AML-193 (cell line): ENCODE measurements around the gene LRRC61.
A peak's percentile ranks its signal among the peaks of the same experiment; 100 is the strongest.
"Not testable (repeated sequence)": the region's sequence is repeated elsewhere in the genome, so short reads cannot be mapped to it uniquely, and the experiment has no call there.

Experiments
- DNase-seq, 2 experiments: peaks; one replicate each; lab custom pipeline; 2025; lab: John Stamatoyannopoulos, UW

LRRC61 gene

DNA sequence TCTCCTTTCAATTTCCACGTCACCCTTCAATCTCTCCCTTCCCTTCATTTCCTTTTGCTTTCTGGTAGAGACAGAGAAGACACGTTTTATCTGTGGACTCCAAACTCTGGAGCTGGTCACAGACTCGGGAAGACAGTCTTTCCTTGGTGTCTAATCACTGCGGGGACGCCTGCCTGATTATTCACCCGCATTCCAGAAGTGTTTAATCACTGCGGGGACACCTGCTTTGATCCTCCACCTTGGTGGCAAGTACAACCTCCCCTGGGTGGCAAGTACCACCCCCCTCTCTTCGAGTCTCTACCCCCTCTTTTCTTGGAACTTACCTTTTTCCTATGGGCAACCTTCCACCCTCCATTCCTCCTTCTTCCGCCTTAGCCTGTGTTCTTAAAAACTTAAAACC lies 15.3 kb upstream of the LRRC61 start:
- DNase-seq = no peak

DNA sequence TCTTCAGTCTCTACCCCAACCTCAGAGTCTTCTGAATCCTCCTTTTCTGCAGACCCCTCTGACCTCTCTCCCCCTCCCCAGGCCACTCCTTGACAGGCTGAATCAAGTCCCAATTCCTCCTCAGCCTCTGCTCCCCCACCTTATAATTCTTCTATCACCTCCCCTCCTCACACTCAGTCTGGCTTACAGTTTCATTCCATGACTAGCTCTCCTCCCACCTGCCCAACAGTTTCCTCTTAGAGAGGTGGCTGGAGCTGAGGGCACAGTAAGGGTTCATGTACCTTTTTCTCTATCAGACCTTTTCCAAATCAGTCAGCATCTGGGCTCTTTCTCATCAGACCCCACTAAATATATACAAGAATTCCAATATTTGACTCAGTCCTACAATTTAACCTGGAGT lies 14.6 kb upstream of the LRRC61 start:
- no peak for DNase-seq

DNA sequence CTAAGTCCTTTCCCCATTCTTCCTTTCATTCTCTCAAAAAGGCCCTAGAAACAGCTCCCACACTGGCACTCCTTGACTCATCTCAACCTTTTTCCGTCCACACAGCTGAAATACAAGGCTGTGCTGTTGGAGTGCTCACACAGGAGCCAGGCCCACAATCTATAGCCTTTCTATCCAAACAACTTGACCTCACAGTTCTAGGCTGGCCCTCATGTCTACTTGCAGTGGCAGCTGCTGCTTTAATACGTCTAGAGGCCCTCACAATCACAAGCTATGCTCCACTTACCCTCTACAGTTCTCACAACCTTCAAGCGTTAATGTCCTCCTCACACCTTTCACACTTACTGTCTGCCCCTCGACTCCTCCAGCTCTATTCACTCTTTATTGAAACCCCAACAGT lies 12.0 kb upstream of the LRRC61 start:
- no peak for DNase-seq

DNA sequence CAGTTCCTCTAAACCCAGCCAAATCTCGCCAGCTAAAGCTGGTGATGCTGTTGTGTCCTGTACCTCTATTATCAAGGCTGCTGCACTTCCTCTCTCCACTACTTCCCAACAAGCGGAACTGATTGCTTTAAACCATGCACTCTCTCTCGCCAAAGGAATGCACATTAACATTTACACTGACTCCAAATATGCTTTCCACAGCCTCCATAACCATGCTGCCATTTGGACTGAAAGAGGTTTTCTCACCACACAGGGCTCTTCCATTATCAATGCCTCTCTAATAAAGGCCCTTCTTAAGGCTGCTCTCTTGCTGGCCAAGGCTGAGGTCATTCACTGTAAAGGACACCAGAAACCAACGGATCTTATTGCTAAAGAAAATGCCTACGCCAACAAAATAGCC lies 11.4 kb upstream of the LRRC61 start:
- no peak for DNase-seq

DNA sequence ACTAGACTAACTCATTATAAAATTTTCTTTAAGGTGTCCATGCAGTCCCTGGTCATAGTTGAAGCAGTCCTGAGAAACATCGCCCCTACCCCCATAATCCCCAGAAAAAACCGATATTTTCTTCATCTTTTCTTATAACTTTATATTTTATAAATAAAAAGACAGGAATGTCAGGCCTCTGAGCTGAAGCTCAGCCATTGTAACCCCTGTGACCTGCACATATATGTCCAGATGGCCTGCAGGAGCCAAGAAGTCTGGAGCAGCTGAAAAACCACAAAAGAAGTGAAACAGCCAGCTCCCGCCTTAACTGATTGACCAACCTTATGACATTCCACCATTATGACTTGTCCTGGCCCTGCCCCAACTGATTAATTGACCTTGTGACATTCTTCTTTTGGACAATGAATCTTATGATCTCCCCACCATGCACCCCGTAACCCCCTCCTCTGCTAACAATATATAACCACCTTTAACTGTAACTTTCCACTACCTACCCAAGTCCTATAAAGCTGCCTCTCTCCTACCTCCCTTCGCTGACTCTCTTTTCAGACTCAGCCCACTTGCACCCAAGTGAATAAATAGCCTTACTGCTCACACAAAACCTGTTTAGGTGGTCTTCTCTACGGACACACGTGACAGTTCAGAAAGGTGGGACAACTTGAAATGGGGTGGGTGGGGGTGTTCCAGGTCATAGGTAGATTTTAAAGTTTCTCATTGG lies 10.3 kb upstream of the LRRC61 start:
- DNase-seq = not testable (repeated sequence)

DNA sequence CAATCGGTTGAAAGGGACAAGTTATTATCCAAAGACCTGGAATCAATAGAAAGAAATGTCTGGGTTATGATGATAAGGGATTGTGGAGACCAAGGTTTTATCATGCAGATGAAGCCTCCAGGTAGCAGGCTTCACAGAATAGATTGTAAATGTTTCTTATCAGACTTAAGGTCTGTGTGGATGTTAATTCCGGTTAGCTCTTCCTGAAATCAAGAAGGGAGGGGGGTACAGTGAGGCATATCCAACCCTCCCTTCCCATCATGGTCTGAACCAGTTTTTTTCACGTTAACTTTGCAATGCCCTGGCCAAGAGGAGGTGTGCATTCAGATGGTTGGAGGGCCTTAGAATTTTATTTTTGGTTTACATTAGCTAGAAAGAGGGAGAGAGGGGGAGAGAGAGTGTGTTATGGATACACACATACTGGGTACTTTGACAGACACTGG lies 9.8 kb upstream of the LRRC61 start:
- DNase-seq = no peak

DNA sequence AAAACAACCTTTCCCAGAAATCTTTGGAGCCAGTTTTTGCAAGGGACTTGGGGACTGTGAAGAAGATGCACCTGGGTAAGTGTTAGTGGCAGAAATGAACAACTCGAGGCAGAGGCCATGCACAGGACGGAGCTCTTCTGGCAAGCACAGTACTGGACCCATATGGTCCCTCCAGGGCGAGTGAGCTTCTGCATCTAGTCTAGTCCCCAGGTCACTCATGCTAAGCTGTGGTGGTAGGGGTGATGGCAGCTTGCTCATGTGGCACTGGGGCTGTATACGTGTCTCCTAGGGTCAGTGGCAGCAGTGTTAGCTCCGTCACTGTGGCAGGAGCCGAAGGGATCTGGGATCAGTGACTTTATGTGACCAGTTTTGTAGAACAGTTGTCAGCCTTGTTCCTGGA lies 9.3 kb upstream of the LRRC61 start:
- no peak for DNase-seq

GRCh38 chr7:150314639-150315239 lies 8.4 kb upstream of the LRRC61 start:
- no peak for DNase-seq

DNA sequence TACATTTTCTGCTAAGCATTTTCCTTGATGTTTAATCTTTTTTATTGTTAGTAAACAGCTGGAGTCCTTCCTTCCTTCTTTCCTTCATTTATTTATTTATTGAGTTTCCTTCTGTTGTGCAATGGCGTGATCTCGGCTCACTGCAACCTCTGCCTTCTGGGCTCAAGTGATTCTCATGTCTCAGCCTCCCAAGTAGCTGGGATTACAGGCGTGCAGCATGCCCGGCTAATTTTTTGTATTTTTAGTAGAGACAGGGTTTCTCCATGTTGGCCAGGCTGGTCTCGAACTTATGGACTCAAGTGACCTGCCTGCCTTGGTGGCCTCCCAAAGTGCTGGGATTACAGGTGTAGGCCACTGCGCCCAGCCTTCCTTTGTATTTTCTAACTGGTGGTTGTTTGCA lies 6.2 kb upstream of the LRRC61 start:
- not testable (repeated sequence) for DNase-seq

- DNase-seq = no peak
Observed at GRCh38 chr7:150317748-150318444, 5.3 kb upstream of the LRRC61 start.

- no peak for DNase-seq
Observed at GRCh38 chr7:150321788-150322113, 1.4 kb upstream of the LRRC61 start.

DNA sequence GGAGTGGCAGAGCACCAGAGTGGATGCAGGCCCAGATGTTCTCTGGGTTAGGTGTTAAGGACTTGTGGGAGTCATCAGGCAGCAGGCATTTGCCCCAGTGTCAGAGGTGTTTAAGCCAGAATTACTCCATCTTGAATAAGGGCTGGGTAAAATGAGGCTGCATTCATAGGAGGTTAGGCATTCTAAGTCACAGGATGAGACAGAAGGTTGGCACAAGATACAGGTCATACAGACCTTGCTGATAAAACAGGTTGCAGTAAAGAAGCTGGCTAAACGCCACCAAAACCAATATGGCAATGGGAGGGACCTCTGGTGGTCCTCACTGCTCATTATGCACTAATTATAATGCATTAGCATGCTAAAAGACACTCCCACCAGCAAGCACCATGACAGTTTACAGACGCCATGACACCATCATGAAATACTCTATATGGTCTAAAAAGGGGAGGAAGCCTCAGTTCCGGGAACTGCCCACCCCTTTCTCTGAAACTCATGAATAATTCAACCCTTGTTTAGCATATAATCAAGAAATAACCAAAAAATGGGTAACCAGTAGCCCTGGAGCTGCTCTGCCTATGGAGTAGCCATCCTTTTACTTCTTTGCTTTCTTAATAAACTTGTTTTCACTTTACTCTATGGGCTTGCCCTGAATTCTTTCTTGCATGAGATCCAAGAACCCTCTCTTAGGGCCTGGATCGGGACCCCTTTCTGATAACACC lies 882 bp upstream of the LRRC61 start:
- DNase-seq = peak; percentile 37 to 46

GRCh38 chr7:150323682-150324372 lies 672 bp downstream of the LRRC61 start:
- peak in 1 of 2 experiments; percentile 3 for DNase-seq

- peak in 1 of 2 experiments; percentile 7 for DNase-seq
Observed at GRCh38 chr7:150324373-150324961, 1.3 kb downstream of the LRRC61 start.

GRCh38 chr7:150325110-150325611 lies 2.0 kb downstream of the LRRC61 start:
- peak; percentile 62 to 74 for DNase-seq

DNA sequence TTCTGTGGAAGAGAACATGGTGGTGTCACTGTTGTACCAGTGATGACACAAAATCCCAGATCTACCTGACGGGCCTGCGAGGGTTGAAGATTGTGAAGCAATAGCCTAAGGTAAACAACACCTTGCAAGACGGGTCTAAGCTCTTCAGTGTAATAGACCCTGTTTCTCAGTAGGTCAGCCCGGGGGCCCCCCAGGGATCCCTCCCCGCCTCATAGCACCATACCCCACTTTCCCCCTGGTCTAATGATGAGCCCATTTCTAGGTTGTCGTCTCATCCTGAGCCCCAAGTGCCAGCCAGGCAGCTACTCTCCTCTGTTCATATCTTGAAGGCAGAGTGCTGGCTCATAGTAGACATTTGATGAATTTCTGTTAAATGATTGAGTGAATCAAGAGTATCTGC lies 2.7 kb downstream of the LRRC61 start:
- no peak for DNase-seq

GRCh38 chr7:150326657-150327268 lies 3.6 kb downstream of the LRRC61 start:
- no peak for DNase-seq

DNA sequence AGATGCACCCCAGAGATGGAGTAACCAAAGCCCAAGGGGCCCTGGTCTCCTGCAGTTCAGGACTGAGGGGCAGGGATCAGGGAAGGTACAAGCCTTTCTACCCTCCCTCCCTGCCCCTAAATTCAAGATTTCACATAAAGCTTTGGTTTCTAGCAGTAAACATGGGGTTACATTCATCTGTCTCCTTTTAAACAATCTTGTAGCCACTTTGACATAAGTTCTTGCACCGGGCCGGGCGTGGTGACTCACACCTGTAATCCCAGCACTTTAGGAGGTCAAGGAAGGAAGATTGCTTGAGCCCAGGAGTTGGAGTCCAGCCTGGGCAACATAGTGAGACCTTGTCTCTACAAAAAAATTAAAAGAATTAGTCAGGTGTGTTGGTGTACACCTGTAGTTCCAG lies 4.2 kb downstream of the LRRC61 start:
- no peak for DNase-seq

DNA sequence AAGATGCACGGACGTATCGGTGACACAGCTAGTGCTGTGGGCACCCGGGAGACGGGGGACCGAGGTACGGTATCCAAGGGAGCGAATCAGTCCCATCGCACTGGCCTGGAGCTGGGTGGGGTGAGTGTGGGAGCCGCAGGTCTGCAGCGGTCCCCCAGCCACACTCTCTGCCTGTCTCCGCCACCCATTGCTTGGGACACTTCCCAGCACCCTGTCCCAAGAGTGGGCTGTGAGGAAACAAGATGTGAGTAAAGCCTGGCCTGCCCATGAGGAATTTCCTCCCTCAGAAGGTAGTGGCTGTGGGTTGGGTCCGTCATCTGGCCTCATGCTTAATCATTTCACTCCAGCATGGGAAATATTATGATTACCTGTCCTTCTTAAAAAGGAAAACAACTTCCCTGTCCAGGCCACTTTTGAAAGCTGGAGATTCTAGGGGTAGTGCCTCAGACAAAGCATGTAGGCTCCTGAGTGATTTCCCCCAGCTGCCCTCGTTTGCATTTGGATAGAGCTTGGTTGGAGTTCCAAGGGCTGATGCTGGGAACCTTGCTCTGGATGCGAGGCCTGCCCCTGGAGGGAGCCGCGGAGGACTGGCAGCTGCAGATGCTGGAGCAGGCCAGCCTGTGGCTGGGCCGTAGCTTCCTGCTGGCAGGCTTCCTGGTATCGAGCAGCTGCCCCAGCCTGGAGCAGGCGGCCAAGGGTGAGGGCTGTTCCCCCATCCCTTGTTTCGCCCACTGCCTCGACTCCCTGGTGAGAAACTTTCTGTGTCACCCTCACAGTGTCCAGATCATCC lies 6.4 kb downstream of the LRRC61 start:
- DNase-seq = no peak

DNA sequence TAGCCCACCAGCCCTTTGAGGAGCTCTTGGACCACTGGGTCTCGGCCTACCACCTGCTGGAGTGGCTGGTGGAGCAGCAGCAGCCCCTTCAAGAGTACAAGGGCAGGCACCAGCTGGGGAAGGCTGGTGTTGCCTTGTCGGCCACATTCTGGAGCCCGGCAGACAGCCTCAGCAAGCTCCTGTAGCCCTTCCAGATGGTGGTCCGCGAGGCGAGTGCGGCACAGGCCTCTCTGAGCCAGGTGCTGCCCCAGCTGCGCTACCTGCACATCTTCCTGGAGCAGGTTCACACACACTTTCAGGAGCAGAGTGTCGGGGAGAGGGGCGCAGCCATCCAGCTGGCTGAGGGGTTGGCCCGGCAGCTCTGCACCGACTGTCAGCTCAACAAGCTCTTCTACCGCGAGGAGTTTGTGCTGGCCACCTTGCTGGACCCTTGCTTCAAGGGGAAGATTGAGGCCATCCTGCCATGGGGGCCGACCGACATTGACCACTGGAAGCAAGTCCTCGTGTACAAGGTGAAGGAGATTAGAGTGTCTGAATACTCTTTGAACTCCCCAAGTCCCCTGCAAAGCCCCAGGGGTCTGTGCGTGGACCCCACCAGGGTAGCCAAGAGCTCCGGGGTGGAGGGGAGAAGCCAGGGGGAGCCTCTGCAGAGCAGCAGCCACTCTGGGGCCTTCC lies 7.2 kb downstream of the LRRC61 start:
- DNase-seq = no peak
